ENCODE measurements around the gene JAK1.
"Not testable (repeated sequence)": the region's sequence is repeated elsewhere in the genome, so short reads cannot be mapped to it uniquely, and the experiment has no call there.

Gene JAK1

GRCh38 chr1:64930640-64931039 lies 35.7 kb downstream of the JAK1 start:
- not testable (repeated sequence) for H3K27me3 ChIP-seq (ENCODE audit: control insufficient read depth, insufficient read depth, low read length); H3K36me3 ChIP-seq (ENCODE audit: control insufficient read depth, low read depth, low read length); H3K9me3 ChIP-seq (ENCODE audit: control insufficient read depth, low read depth, low read length); H3K4me3 ChIP-seq (ENCODE audit: low read length); H3K27ac ChIP-seq (ENCODE audit: low read length); H3K9ac ChIP-seq (ENCODE audit: low read length)
- H3K4me1 ChIP-seq (ENCODE audit: control insufficient read depth, low read depth, low read length), result peaks cover 19% of the 10 kb centered on the region

GRCh38 chr1:64929221-64929620 lies 37.1 kb downstream of the JAK1 start:
- H3K27me3 ChIP-seq (ENCODE audit: control insufficient read depth, insufficient read depth, low read length), result no peaks in the 10 kb centered on the region
- no peak overlapping the region for H3K27ac ChIP-seq (ENCODE audit: low read length)
- no peaks in the 10 kb centered on the region for H3K36me3 ChIP-seq (ENCODE audit: control insufficient read depth, low read depth, low read length)
- no peak overlapping the region for H3K4me3 ChIP-seq (ENCODE audit: low read length)
- no peaks in the 10 kb centered on the region for H3K9me3 ChIP-seq (ENCODE audit: control insufficient read depth, low read depth, low read length)
- peaks cover 19% of the 10 kb centered on the region for H3K4me1 ChIP-seq (ENCODE audit: control insufficient read depth, low read depth, low read length)
- no peak overlapping the region for H3K9ac ChIP-seq (ENCODE audit: low read length)

GRCh38 chr1:64928325-64928724 lies 38.0 kb downstream of the JAK1 start:
- Histone ChIP-seq H3K27me3 (ENCODE audit: control insufficient read depth, insufficient read depth, low read length) (no peaks in the 10 kb centered on the region), H3K4me1 (ENCODE audit: control insufficient read depth, low read depth, low read length) (peaks cover 19% of the 10 kb centered on the region), H3K9ac (ENCODE audit: low read length) (no peak overlapping the region), H3K9me3 (ENCODE audit: control insufficient read depth, low read depth, low read length) (no peaks in the 10 kb centered on the region), H3K4me3 (ENCODE audit: low read length) (no peak overlapping the region), H3K27ac (ENCODE audit: low read length) (no peak overlapping the region), H3K36me3 (ENCODE audit: control insufficient read depth, low read depth, low read length) (no peaks in the 10 kb centered on the region)

- Histone ChIP-seq H3K27me3 (ENCODE audit: control insufficient read depth, insufficient read depth, low read length) (no peaks in the 10 kb centered on the region), H3K4me1 (ENCODE audit: control insufficient read depth, low read depth, low read length) (peaks cover 17% of the 10 kb centered on the region), H3K27ac (ENCODE audit: low read length) (no peak overlapping the region), H3K4me3 (ENCODE audit: low read length) (no peak overlapping the region), H3K9me3 (ENCODE audit: control insufficient read depth, low read depth, low read length) (no peaks in the 10 kb centered on the region), H3K9ac (ENCODE audit: low read length) (no peak overlapping the region), H3K36me3 (ENCODE audit: control insufficient read depth, low read depth, low read length) (no peaks in the 10 kb centered on the region)
These were observed 40.8 kb downstream of the JAK1 start for GRCh38 chr1:64925594-64925993.

GRCh38 chr1:64923294-64923718 lies 43.0 kb downstream of the JAK1 start:
- no peaks in the 10 kb centered on the region for H3K9me3 ChIP-seq (ENCODE audit: control insufficient read depth, low read depth, low read length)
- H3K9ac ChIP-seq (ENCODE audit: low read length), result no peak overlapping the region
- no peak overlapping the region for H3K27ac ChIP-seq (ENCODE audit: low read length)
- H3K27me3 ChIP-seq (ENCODE audit: control insufficient read depth, insufficient read depth, low read length), result no peaks in the 10 kb centered on the region
- no peak overlapping the region for H3K4me3 ChIP-seq (ENCODE audit: low read length)
- peaks cover 12% of the 10 kb centered on the region for H3K4me1 ChIP-seq (ENCODE audit: control insufficient read depth, low read depth, low read length)
- no peaks in the 10 kb centered on the region for H3K36me3 ChIP-seq (ENCODE audit: control insufficient read depth, low read depth, low read length)

GRCh38 chr1:64922336-64922735 lies 44.0 kb downstream of the JAK1 start:
- Histone ChIP-seq H3K36me3 (ENCODE audit: control insufficient read depth, low read depth, low read length) (no peaks in the 10 kb centered on the region), H3K4me1 (ENCODE audit: control insufficient read depth, low read depth, low read length) (peaks cover 10% of the 10 kb centered on the region), H3K9ac (ENCODE audit: low read length) (no peak overlapping the region), H3K4me3 (ENCODE audit: low read length) (no peak overlapping the region), H3K9me3 (ENCODE audit: control insufficient read depth, low read depth, low read length) (no peaks in the 10 kb centered on the region), H3K27ac (ENCODE audit: low read length) (no peak overlapping the region), H3K27me3 (ENCODE audit: control insufficient read depth, insufficient read depth, low read length) (no peaks in the 10 kb centered on the region)

GRCh38 chr1:64921771-64922170 lies 44.6 kb downstream of the JAK1 start:
- Histone ChIP-seq H3K4me3 (ENCODE audit: low read length) (no peak overlapping the region), H3K27ac (ENCODE audit: low read length) (no peak overlapping the region), H3K27me3 (ENCODE audit: control insufficient read depth, insufficient read depth, low read length) (no peaks in the 10 kb centered on the region), H3K9me3 (ENCODE audit: control insufficient read depth, low read depth, low read length) (no peaks in the 10 kb centered on the region), H3K36me3 (ENCODE audit: control insufficient read depth, low read depth, low read length) (no peaks in the 10 kb centered on the region), H3K9ac (ENCODE audit: low read length) (no peak overlapping the region), H3K4me1 (ENCODE audit: control insufficient read depth, low read depth, low read length) (peaks cover 9% of the 10 kb centered on the region)

GRCh38 chr1:64920941-64921589 lies 45.3 kb downstream of the JAK1 start:
- H3K9me3 ChIP-seq (ENCODE audit: control insufficient read depth, low read depth, low read length), result no peaks in the 10 kb centered on the region
- no peaks in the 10 kb centered on the region for H3K36me3 ChIP-seq (ENCODE audit: control insufficient read depth, low read depth, low read length)
- no peak overlapping the region for H3K27ac ChIP-seq (ENCODE audit: low read length)
- peaks cover 11% of the 10 kb centered on the region for H3K4me1 ChIP-seq (ENCODE audit: control insufficient read depth, low read depth, low read length)
- H3K9ac ChIP-seq (ENCODE audit: low read length), result no peak overlapping the region
- H3K4me3 ChIP-seq (ENCODE audit: low read length), result no peak overlapping the region
- H3K27me3 ChIP-seq (ENCODE audit: control insufficient read depth, insufficient read depth, low read length), result no peaks in the 10 kb centered on the region

- H3K9me3 ChIP-seq (ENCODE audit: control insufficient read depth, low read depth, low read length); H3K27ac ChIP-seq (ENCODE audit: low read length); H3K9ac ChIP-seq (ENCODE audit: low read length); H3K4me3 ChIP-seq (ENCODE audit: low read length); H3K27me3 ChIP-seq (ENCODE audit: control insufficient read depth, insufficient read depth, low read length); H3K36me3 ChIP-seq (ENCODE audit: control insufficient read depth, low read depth, low read length): not testable (repeated sequence)
- H3K4me1 ChIP-seq (ENCODE audit: control insufficient read depth, low read depth, low read length), result peaks cover 14% of the 10 kb centered on the region
These were observed 47.2 kb downstream of the JAK1 start for GRCh38 chr1:64919120-64919519.

- H3K4me1 ChIP-seq (ENCODE audit: control insufficient read depth, low read depth, low read length), result peaks cover 14% of the 10 kb centered on the region
- no peaks in the 10 kb centered on the region for H3K36me3 ChIP-seq (ENCODE audit: control insufficient read depth, low read depth, low read length)
- no peak overlapping the region for H3K27ac ChIP-seq (ENCODE audit: low read length)
- H3K9ac ChIP-seq (ENCODE audit: low read length), result no peak overlapping the region
- no peak overlapping the region for H3K4me3 ChIP-seq (ENCODE audit: low read length)
- H3K9me3 ChIP-seq (ENCODE audit: control insufficient read depth, low read depth, low read length), result no peaks in the 10 kb centered on the region
- H3K27me3 ChIP-seq (ENCODE audit: control insufficient read depth, insufficient read depth, low read length), result no peaks in the 10 kb centered on the region
These were observed 48.4 kb downstream of the JAK1 start for GRCh38 chr1:64917907-64918306.

- H3K4me3 ChIP-seq (ENCODE audit: low read length), result peak overlapping the region; percentile 7
- H3K9me3 ChIP-seq (ENCODE audit: control insufficient read depth, low read depth, low read length), result no peaks in the 10 kb centered on the region
- no peaks in the 10 kb centered on the region for H3K36me3 ChIP-seq (ENCODE audit: control insufficient read depth, low read depth, low read length)
- H3K9ac ChIP-seq (ENCODE audit: low read length), result no peak overlapping the region
- H3K27ac ChIP-seq (ENCODE audit: low read length), result no peak overlapping the region
- H3K4me1 ChIP-seq (ENCODE audit: control insufficient read depth, low read depth, low read length), result peaks cover 14% of the 10 kb centered on the region
- no peaks in the 10 kb centered on the region for H3K27me3 ChIP-seq (ENCODE audit: control insufficient read depth, insufficient read depth, low read length)
These were observed 49.0 kb downstream of the JAK1 start for GRCh38 chr1:64917328-64917861.
